ENCODE measurements around the gene CD27. TPM values are rescaled to one million over a fixed set of nuclear protein-coding genes. Genes with fewer than 3 reads are reported as not detected.
"Not testable (repeated sequence)": the region's sequence is repeated elsewhere in the genome, so short reads cannot be mapped to it uniquely, and the experiment has no call there.

The CD27 gene
- total and polyA plus RNA-seq, 2 of the 8 experiments (the other 6 are each of a cell fraction or from before 2014, with no cell fraction given): 0.28 to 0.39 TPM

GRCh38 chr12:6490673-6491072 lies 45.9 kb downstream of the CD27 start:
- H2BK5ac ChIP-seq (ENCODE audit: low read depth, low read length); H3K4me3 ChIP-seq (ENCODE audit: extremely low read depth in 1 of 4, insufficient read depth in 2 of 4, low read depth in 3 of 4, low read length in 4 of 4); H3K4me2 ChIP-seq (ENCODE audit: insufficient read depth in 1 of 2, low read depth in 2 of 2, low read length in 2 of 2); H3K9ac ChIP-seq (replicated peaks in 1 of 4; ENCODE audit: extremely low read depth in 1 of 4, low read depth in 3 of 4, low read length in 3 of 4); H3K4ac ChIP-seq (replicated peaks; ENCODE audit: insufficient read length, low read depth, low read length); H3K14ac ChIP-seq (ENCODE audit: insufficient read length); H2BK20ac ChIP-seq (ENCODE audit: low read length); H2AK5ac ChIP-seq (ENCODE audit: low read depth, low read length); H3K56ac ChIP-seq (replicated peaks; ENCODE audit: insufficient read length, low read depth, low read length); H2BK120ac ChIP-seq (replicated peaks; ENCODE audit: low read depth, low read length); H3K27me3 ChIP-seq (replicated peaks in 1 of 4; ENCODE audit: control insufficient read depth in 3 of 4, extremely low read depth in 1 of 4, insufficient read depth in 3 of 4, low read length in 3 of 4); FAIRE-seq; H3K23ac ChIP-seq (ENCODE audit: insufficient read length); H2AFZ ChIP-seq (ENCODE audit: low read length); H4K5ac ChIP-seq (ENCODE audit: insufficient read length, low read depth, low read length); H3K27ac ChIP-seq (ENCODE audit: low read depth, low read length); H3K79me1 ChIP-seq (ENCODE audit: low read depth, low read length); H4K91ac ChIP-seq (replicated peaks; ENCODE audit: insufficient read length, low read length); H4K20me1 ChIP-seq (replicated peaks in 1 of 2; ENCODE audit: control insufficient read depth in 1 of 2, insufficient read depth in 2 of 2, low read length in 2 of 2); H3K9me3 ChIP-seq (ENCODE audit: insufficient read depth in 2 of 2, low read depth in 1 of 2, low read length in 1 of 2); H2BK12ac ChIP-seq (ENCODE audit: low read depth, low read length); DNase-seq (ENCODE audit: low read depth in 1 of 2, low spot score in 2 of 2); H3K23me2 ChIP-seq (ENCODE audit: low read depth, low read length); H3K18ac ChIP-seq (ENCODE audit: extremely low read depth, low read length); H3K4me1 ChIP-seq (replicated peaks in 1 of 4; ENCODE audit: control insufficient read depth in 3 of 4, insufficient read depth in 4 of 4, low read length in 3 of 4); H2BK15ac ChIP-seq (ENCODE audit: low read length); H4K8ac ChIP-seq (ENCODE audit: extremely low read depth, insufficient read depth, low read length): not testable (repeated sequence)
- Histone ChIP-seq H3K79me2 (ENCODE audit: control insufficient read depth in 1 of 2, insufficient read depth in 2 of 2, low read length in 2 of 2) (peaks cover 0 to 30% of the 10 kb centered on the region in 2 experiments; a peak in 3 of 4 replicates), H3K36me3 (ENCODE audit: control insufficient read depth in 2 of 4, insufficient read depth in 4 of 4, low read length in 3 of 4) (peaks cover 2 to 17% (median 3%) of the 10 kb centered on the region in 4 experiments; a peak in 7 of 8 replicates)
- ChIA-PET POLR2A (ENCODE audit: partially characterized antibody) (interaction anchor here (1.2 to 3.0 kb wide), 5 partner anchors 21 to 48 kb away, joined by 3 to 11 read pairs (median 4); partner anchors contain the start of genes GAPDH, TAPBPL and VAMP1), CTCF (ENCODE audit: partially characterized antibody) (interaction anchor here (0.8 kb wide), 1 partner anchor 101 kb away, joined by 5 read pairs; no protein-coding TSS in a partner anchor)
- 94% methylated on average over 1 of the region's 1 CpG; no CpG with 5 or more reads in 1 of the 2 experiments for whole genome bisulfite sequencing, 2 experiments (ENCODE audit: extremely low coverage in 1 of 2, insufficient coverage in 1 of 2, insufficient read length in 1 of 2, insufficient replicate concordance in 2 of 2, low coverage in 1 of 2, low lambda C conversion rate in 2 of 2, missing lambda C conversion rate in 1 of 2)
